Left renal pelvis (tissue), 4 donors: ENCODE measurements around the gene DAP. TPM values are rescaled to one million over a fixed set of nuclear protein-coding genes. Genes with fewer than 3 reads are reported as not detected.

Experiments
- DNase-seq, 4 donors: peaks; one replicate each; pipeline ENCODE4 v3.0.0-alpha.2; 2013; ENCODE audit warnings: low read depth in 4 of 4, low spot score in 3 of 4
- polyA plus RNA-seq, 4 donors: library from polyadenylated mRNA; unstranded; fragments of 120-200 nt; gene quantifications; one replicate each; pipeline ENCODE4 v1.2.1, GENCODE V29; 2013; ENCODE audit not compliant: insufficient read length in 4 of 4

Gene DAP
- polyA plus RNA-seq, 4 donors: 113 to 131 (median 116) TPM

GRCh38 chr5:10761933-10762775 lies 1.1 kb upstream of the DAP start:
- no peak for DNase-seq

- no peak for DNase-seq
Observed at GRCh38 chr5:10760921-10761184, 181 bp downstream of the DAP start.

- DNase-seq: peak in 2 of 4 donors; percentile 35 to 37
Observed at GRCh38 chr5:10760096-10760920, 726 bp downstream of the DAP start.

GRCh38 chr5:10759111-10759510 lies 1.9 kb downstream of the DAP start:
- no peak for DNase-seq

GRCh38 chr5:10757922-10758555 lies 3.0 kb downstream of the DAP start:
- no peak for DNase-seq

- DNase-seq: no peak
Observed at GRCh38 chr5:10757043-10757442, 4.0 kb downstream of the DAP start.

- DNase-seq: no peak
Observed at GRCh38 chr5:10756549-10756948, 4.5 kb downstream of the DAP start.

- DNase-seq: no peak
Observed at GRCh38 chr5:10753178-10753577, 7.9 kb downstream of the DAP start.

- DNase-seq: no peak
Observed at GRCh38 chr5:10752451-10752850, 8.6 kb downstream of the DAP start.

- DNase-seq: no peak
Observed at GRCh38 chr5:10750909-10751308, 10.1 kb downstream of the DAP start.

- no peak for DNase-seq
Observed at GRCh38 chr5:10747678-10748622, 13.1 kb downstream of the DAP start.

GRCh38 chr5:10746711-10747110 lies 14.3 kb downstream of the DAP start:
- no peak for DNase-seq

GRCh38 chr5:10745133-10745532 lies 15.9 kb downstream of the DAP start:
- no peak for DNase-seq

- no peak for DNase-seq
Observed at GRCh38 chr5:10744681-10745080, 16.4 kb downstream of the DAP start.

- DNase-seq: no peak
Observed at GRCh38 chr5:10743951-10744350, 17.1 kb downstream of the DAP start.

GRCh38 chr5:10743526-10743925 lies 17.5 kb downstream of the DAP start:
- no peak for DNase-seq

GRCh38 chr5:10741661-10742060 lies 19.4 kb downstream of the DAP start:
- no peak for DNase-seq

GRCh38 chr5:10740384-10740783 lies 20.6 kb downstream of the DAP start:
- no peak for DNase-seq

GRCh38 chr5:10737880-10738279 lies 23.2 kb downstream of the DAP start:
- DNase-seq: no peak

GRCh38 chr5:10736808-10737207 lies 24.2 kb downstream of the DAP start:
- no peak for DNase-seq

- no peak for DNase-seq
Observed at GRCh38 chr5:10736354-10736753, 24.7 kb downstream of the DAP start.
